NCI-H1694 treated with DMSO at 0.1 percent for 48 hours (cell line): ENCODE data around the gene AATK.
"Not testable (repeated sequence)": the region's sequence is repeated elsewhere in the genome, so short reads cannot be mapped to it uniquely, and the experiment has no call there.

Experiments used
- DNase-seq: peaks from one replicate; lab custom pipeline; 2025; lab: John Stamatoyannopoulos, UW

The AATK gene

DNA sequence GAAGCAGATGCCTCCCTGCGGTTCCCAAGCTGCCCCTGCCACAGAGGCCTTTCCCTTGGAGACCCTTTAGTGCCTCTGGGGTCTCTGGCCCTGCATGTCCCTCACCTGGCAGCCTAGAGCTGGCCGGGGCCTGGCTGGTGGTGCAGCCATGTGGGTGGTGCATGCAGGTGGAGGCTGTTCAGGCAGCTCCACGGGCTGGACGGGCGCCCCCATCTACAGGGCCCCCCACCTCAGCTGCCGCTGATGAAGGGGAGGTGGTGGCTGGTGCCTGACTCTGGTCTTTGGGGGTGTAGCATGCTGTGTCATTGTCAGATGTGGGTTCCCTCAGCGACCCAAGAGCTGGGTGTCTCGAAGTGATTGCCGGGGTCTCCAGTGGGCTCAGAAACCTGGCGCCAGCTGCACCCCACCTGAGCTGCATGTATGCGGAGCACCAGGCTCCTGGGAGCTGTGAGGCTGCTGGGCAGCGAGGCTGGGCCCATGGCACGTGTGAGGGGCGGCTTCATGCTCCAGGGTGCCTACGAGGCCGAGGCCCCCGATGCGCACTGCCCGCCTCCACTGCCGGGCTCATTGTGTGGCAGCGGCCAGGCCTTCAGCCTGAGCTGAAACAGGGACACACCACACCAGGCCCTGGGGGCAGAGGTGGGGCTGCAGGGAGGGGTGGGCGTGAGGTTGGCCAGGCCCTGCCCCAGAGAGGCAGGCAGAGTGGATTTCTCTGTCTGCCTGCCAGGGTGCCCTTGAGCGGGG lies 74.1 kb downstream of the AATK start:
- no peak for DNase-seq

DNA sequence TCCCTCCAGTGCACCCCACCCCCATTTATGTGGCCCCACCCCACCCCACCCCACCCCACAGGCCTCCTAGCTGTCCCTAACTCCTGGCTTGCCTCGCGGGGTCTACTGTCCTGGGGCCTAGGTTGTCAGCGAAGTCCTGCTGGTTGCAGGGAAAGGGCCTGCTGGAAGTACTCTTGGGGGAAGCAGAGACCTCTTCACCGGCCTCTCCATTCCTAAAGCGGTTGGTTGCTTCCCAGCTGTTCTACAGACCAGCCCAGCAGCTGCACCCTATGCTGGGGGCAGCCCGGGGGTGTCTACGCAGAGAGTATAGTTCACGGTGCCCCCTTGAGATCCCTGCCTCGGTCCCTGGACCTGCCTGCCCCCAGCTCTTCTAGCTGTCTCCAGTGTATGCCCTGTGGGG lies 74.9 kb downstream of the AATK start:
- no peak for DNase-seq

DNA sequence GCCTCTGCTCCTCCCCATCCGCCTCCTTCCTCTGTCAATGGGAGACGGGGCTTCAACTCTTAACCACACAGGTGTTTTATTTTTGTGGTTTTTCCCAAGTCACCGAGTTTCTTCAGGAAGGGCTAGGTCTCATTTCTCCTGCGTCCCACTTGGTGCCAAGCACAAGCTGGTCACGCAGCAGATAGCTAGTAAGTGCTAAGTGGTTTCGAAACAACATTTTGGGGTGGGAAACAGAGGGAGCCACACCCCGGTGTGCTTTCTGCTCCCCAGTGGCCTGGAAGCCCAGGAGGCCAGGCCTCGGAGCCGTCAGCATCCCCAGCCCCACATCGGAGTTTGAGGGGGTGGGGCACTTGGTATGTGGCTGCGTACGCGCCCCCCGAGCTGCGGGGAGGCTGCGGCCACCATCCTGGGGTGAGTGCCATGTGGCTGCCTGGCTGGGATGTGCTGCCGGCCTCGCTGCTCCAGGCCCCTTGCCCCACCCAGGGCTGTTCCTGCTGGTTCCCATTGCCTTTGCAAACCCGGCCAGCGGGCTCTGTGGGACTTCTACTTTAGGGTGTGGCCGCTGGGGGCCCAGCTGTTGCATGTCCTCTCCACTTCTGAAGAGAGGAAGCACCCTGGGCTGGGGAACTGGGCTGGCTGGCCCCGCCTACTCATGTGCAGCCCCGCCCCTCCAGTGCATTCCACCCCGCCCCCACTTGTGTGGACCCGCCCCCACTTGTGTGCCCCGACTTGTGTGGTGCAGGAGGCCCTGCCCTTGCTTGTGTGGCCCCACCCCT lies 75.5 kb downstream of the AATK start:
- DNase-seq, result no peak

DNA sequence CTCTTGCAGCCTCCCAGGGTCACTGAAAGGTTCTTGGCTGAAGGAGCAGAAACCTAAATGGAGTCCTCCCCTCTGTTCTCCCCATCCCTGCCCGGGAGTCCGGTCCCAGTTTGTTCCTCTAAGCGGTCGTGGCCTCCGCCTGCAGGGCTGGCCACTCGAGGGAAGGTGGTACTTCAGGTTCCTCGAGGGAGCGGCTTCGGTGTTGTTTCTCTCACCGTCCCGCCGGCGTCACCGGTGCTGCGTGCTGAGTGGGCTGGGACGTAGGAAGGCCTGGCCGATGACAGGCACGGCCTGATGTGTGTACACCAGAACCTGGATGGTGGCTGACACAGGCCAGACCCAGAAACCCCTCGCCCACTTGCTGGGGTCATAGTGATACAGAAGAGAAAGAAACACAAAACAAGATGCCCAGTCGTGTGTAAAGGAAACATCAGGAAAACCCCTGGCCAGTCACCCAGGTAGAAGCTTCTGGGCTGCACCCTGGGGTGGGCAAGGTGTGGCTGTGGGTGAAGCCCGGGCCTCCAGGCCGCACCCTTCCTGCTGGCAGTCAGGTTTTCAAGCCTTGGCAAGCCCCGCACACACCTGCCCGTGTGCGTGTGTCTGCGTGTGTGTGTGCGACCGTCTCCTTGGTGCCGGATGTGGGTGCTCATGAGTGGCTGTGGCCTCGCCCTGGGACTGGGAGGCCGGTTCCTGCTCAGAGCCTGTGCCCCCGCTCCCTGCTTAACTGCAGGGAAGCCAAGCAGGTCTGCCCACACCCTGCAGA lies 79.1 kb downstream of the AATK start:
- no peak for DNase-seq

DNA sequence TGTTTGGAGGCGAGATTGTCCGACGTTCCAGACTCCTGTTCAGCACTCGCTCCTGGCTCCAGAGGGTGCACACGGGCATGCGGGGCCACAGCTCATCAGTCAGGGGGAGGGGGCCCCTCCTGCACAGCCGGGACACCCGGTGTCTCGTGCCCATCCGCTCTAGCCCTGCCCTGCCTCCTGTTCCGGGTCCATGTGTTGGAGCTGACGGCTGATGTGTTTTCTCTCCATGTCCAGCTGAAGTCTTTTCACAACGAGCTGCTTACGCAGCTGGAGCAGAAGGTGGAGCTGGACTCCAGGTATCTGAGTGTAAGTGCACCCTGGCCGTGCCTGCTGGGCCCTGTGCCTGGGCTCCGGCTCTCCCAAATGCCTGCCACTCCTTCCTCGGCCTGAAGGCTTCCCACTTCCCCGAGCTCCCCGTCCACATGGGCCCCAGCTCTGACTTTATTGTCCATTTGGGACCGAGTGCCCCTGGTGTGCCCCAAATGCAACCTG lies 80.6 kb downstream of the AATK start:
- DNase-seq, result no peak

DNA sequence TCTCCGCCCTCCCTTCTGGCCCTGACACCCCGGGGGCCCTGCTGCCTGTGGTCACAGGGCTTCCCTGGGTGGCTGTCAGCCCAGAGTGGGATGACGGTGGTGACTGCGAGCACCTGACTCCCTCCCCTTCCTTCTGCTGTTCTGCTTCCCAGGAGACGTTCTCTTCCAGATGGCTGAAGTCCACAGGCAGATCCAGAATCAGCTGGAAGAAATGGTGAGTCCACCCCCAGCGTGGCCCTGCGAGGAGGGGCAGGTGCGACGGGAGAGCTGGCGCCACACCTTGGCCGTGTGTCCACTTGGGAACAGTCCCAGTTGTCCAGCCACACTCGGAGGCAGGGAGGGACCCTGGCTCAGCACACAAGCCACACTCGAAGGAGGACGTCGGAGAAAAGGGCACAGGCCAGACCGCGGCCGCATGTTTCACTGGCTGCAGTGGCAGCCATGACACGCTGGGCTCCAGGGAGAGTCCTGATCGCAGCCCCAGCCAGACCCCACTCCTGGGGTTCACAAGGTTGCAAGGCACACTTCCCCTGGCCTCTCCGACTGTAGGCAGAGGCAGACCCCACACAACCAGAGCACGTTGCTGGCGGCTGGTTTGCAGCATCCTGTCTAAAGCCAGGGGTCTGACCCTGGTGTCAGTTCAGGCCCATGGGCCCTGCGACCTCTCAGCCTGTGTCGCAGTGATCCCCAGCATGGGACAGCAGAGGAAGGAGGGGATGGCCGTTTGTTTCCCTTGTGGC lies 81.2 kb downstream of the AATK start:
- DNase-seq, result no peak

DNA sequence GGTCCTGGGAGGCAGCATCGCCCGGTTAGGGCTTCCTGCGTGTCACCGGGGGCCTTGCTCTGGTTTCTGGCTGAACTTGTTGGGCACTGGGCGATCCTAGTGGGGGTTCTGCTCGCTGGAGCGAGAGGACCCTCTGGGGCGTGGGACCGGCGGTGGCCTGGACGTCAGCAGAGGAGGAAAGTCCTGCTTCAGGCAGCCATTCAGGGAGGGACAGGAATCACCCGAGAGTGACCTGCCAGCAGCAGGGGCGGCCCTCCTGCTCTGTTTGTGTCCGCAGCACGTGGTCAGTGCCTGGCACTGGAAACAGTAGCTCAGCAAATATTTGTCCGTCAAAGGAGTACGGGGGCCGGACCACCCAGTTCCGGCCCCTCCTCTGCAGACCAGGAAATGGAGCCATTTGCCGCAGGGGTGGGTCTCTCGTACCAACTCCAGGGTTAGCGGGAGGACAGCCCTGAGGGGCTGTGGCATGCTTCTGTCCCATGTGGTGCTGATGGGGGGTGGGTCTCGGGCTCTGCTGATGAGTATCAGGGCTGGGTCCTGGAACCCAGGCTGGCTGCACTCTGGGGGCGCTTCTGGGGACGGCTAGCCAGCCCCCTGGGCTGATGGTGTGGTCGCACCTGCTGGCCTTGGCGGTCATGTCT lies 82.8 kb downstream of the AATK start:
- DNase-seq, result no peak

DNA sequence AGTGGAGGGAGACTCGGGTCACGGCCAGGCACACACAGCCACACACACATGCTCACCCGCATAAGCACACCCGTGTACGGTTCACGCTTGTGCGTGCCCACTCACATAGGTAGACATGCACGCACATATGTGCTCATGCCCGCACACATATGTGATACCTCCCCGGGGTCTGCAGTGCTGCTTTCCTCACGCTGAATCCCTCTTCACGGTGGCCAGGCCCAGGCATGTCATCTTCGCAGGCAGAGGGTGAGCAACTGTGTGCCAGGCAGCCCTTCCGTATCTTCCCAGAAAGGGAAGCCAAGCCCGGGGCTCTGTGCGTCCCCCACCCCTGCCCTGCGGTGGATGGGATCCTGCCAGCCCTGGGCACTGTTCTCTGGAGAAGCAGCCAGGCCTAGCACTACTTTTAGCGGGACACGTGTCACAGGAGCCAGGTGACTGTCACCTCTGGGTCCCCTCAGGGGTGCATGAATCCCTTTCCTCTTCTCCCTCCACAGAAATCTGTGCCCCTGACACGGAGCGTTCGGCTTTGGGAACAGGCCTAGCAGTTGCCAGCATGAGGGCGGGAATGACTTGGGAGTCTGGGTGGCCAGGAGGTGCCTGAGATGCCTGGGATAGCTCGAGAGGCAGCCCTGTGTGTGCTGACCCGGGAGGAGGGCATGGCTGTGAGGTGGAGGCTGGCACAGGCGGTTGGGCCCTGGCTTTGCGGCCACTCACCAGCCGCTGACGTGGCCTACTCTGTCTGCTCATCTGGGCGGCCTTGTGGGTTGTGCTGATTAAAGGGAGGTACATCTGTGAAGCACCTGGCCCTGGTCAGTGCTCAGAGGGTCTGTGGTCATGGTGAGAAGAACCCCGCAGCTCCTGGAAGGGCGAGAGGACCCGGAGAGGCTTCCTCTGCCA lies 83.6 kb downstream of the AATK start:
- DNase-seq, result no peak

DNA sequence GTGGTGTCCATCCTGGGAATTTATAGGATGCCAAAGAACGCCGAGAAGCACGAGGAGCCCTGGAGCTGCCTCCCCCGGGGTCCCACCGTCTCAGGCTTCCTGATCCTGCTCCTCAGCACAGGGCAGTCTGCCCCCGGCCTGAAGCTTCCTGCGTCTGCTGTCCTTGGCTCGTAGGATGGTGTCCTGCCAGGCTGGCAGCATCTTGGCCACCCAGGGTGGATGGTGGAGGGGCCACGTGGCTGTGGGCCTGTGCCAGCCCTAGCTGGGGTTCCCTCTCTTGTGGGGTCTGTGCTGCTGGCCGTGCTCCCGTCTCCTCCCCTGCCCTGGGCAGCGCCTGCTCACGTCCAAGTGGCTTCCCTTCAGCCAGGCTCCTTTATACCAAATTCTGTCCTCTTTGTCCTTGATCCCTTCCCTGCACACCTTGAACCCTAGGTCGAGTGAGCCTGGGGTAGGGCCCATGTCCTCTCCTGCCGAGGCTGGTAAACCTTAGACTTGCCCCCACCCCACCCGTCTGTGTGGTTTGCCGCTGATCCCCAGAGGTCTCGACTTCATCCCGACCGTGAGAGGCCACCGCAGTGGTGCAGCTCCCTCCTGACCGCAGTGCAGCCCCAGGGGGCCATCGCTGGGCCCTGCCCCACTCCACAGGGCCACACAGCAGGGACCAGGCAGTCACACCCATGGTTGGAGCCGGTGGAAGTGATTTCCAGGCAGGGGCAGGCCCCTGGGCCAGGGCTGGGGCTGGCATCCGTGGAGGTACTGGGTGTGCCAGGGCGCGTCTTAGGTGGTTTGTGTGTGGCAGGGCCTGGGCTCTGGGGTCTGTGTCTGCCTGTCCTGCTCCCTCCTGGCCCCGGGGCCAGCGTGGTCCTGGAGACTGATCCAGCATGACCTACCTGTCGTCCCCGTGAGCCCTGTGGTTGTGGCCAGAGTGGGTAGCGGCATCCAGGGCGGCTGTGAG lies 84.5 kb downstream of the AATK start:
- DNase-seq, result no peak

DNA sequence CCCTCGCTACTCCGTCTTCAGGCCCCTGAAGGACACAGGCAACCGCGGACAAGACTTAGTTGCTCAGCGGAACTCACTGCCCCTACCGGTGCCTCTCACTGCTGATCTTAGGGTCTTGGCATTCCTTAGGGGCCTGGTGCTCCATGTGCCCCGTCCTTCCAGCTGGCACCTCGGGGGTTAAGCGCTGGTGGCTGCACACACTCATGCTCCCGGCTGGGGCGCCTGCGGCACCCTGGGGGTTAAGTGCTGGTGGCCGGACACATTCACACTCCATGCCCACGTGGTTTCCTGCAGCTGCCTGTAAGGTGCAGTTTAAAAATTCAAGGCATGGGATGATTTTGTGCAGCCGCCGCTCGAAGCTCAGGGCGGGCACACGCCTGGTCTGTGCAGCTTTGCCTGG lies 86.0 kb downstream of the AATK start:
- no peak for DNase-seq

DNA sequence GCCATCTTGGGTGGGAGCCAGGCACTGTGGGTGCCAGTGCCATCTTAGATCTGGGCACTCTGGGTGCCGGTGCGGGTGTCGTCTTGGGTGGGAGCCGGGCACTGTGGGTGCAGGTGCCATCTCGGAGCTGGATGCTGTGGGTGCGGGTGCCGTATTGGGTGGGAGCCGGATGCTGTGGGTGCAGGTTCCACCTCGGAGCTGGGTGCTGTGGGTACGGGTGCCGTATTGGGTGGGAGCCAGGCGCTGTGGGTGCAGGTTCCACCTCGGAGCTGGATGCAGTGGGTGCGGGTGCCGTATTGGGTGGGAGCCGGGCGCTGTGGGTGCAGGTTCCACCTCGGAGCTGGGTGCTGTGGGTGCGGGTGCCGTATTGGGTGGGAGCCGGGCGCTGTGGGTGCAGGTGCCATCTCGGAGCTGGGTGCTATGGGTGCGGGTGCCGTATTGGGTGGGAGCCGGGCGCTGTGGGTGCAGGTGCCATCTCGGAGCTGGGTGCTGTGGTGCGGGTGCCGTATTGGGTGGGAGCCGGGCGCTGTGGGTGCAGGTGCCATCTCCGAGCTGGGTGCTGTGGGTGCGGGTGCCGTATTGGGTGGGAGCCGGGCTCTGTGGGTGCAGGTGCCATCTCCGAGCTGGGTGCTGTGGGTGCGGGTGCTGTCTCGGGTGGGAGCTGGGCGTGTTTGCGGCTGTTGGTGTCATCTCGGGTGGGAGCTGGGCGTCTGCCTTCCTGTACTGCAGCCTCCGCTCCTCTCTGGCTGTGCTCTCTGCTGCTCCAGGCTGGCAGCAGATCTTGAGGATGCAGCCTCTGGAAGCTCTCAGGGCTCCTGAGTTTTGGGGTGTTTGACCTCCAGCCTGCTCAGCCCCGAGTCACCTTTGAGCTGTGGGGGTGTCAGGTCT lies 87.8 kb downstream of the AATK start:
- DNase-seq, result not testable (repeated sequence)

DNA sequence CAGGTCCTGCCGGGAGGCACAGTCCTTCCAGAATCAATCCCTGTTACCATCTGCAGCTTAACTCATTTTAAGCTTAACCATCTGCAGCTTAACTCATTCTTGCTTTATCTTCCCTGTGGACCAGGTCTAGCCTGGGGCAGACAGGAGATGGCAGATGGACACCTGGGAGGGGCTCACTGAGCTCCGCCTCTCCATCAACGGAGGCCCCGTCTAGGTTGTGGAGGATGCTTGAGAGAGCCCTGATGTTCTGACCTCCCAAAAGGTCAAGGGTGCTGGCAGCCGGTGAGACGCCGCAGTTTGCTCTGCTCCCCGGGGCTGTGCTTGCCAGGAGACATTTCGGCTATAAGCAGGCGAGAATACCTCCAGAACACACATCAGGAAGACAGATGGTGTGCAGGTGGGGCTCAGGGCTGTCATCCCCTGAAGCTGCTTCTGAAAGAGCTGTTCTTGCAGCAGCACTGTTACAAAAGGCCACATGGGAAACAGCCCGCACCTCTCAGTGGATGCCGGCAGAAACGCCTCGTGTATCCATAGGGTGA lies 89.8 kb downstream of the AATK start:
- DNase-seq, result peak; percentile 94

DNA sequence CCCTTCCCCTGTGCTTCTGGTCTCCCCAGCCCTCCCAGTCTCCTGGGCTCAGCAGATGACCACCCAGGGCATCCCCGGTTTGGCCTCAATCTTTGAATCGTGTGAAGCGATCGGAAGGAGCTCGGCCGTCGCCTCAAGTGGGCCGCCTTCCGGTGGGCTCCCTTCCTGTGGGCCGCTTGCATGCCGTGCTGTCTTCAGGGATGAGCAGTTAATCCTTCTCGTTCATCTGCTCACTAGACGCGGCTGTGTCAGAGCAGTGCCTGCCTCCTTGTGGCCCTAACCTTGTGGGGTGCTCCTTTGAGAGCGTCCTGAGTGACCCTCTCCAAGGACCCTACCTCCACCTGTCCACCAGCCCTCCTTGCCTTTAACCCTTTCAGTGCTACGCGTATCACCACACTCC lies 90.7 kb downstream of the AATK start:
- DNase-seq, result no peak

DNA sequence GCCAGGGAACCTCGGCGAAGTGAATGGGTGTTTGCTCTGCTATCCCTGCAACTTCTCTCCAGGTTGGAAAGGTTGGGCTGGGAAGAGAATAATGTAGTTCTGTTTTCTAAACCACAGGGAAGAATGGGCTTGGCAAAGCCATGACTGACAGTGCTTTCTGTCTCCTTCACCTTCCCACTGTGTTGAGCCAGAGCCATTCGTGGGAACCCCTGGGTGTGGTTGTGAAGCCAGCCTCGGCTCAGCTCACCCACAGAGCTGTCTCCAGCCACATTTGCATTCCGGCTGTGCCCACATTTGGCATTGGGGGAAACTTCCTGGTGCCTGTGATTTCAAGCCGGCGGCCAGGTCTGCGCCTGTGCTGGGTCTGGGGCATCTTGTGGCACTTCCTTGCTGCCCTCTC lies 91.1 kb downstream of the AATK start:
- DNase-seq, result no peak

DNA sequence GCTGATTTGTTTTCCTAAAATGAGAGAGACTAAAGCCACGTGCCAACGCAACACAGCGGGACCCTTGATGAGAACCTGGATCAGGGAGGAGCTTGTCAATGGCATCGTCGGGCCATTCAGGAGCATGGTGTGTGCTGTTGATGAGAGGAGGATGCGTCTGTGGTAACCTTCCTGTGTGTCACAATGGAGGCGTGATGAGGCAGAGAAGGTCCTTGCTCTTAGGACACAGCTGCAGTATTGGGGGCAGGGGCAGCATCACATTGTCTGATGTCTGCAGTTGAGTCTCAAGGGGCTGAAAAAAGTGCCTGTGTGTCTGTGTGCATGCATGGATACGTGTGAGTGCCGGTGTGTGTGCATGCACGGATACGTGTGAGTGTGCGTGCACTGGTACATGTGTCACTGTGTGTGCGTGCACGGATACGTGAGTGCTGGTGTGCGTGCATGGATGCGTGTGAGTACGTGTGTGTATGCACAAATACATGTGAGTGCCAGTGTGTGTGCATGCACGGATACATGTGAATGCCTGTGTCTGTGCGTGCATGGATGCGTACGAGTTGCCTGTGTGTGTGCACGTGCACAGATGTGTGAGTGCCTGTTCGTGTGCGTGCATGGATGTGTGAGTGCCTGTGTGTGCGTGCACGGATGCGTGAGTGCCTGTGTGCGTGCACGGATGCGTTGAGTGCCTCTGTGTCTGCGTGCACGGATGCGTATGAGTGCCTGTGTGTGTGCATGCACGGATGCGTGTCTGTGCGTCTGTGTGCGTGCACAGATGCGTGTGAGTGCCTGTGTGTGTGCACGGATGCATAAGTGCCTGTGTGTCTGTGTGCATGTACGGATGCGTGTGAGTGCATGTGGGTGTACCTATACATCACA lies 91.8 kb downstream of the AATK start:
- DNase-seq, result no peak

DNA sequence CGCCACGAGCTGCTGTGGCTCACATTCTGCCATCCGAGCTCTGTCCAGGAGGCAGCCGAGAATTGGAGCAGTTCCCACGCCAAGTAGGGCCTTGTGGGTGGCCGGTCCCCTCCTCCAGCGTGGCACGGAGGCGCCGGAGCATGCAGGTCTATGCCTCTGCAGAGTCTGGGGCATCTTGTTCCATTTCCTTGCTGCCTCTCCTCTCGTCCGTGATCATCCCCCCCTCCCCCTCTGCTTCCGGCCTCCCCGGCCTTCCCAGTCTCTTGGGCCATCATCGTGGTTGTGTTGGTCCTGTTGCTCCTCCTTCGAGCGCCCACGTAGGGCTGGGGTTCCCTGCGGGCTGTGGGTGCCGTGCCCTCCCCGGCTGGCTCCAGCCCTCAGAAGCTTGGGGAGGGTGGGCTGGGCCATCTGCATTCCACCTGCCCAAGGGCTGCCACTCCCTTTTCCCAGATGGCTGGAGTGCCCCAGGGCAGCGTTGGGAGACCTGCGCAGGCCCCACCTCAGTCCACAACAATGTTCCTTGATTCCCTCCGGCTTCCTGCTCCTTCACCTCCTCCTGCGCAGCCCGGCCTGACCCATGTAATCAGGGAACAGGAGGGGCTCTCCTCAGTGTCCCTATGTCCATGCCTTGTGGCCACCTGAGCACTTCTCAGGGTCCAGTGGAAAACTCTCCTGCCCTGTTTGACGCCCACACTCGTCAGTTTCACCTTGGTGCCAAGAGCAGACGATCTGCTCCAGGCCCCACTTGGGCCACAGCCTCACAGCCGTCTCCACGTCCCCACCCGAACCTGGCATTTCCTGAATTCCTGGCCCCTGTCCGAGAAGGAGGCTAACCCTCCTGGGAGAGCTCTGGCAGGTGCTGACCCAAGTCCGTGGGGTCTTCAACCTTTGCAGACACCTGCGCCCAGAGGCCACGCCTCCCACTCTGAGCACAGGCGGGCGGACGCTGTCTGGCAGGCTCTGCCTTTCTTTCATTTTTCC lies 94.0 kb downstream of the AATK start:
- DNase-seq, result no peak
